Myocyte (in vitro differentiated cells): ENCODE data around the gene PCDHB6. TPM values are rescaled to one million over a fixed set of nuclear protein-coding genes. Genes with fewer than 3 reads are reported as not detected.
"Not testable (repeated sequence)": the region's sequence is repeated elsewhere in the genome, so short reads cannot be mapped to it uniquely, and the experiment has no call there.

ENCODE experiments used
- DNase-seq: peaks from one replicate; pipeline ENCODE4 v3.0.0-alpha.2; 2012; ENCODE audit warnings: low read depth
- total RNA-seq: library from RNA; depleted of rRNA; stranded (reverse); fragments of >200 nt; gene quantifications from 2 replicates; pipeline ENCODE4 v1.2.3, GENCODE V29; 2014

PCDHB6 gene
- total RNA-seq, 1 donor from 2014 or later, result 1.5 TPM

DNA sequence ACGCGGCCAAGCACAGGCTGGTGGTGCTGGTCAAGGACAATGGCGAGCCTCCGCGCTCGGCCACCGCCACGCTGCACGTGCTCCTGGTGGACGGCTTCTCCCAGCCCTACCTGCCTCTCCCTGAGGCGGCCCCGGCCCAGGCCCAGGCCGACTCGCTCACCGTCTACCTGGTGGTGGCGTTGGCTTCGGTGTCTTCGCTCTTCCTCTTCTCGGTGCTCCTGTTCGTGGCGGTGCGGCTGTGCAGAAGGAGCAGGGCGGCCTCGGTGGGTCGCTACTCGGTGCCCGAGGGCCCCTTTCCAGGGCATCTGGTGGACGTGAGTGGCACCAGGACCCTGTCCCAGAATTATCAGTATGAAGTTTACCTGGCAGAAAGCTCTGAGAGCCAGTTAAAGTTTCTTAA lies 8.0 kb downstream of the PCDHB6 start:
- DNase-seq, result not testable (repeated sequence)

GRCh38 chr5:141172381-141173204 lies 22.7 kb downstream of the PCDHB6 start, which contains the start of gene PCDHB7:
TSS of gene PCDHB7 (plus strand) at chr5:141172644. CDS start at chr5:141172836, 192 bp downstream.
- peak; percentile 82 for DNase-seq

- DNase-seq, result not testable (repeated sequence)
These were observed 24.6 kb downstream of the PCDHB6 start for GRCh38 chr5:141174291-141175104.

- DNase-seq, result no peak
These were observed 26.1 kb downstream of the PCDHB6 start for GRCh38 chr5:141175933-141176332.

GRCh38 chr5:141177577-141178191 lies 27.8 kb downstream of the PCDHB6 start, which contains the start of gene PCDHB8:
TSS of gene PCDHB8 (plus strand) at chr5:141177790. CDS start at chr5:141178035, 245 bp downstream.
- DNase-seq, result peak; percentile 27

- DNase-seq, result not testable (repeated sequence)
These were observed 29.5 kb downstream of the PCDHB6 start for GRCh38 chr5:141179371-141179770.

DNA sequence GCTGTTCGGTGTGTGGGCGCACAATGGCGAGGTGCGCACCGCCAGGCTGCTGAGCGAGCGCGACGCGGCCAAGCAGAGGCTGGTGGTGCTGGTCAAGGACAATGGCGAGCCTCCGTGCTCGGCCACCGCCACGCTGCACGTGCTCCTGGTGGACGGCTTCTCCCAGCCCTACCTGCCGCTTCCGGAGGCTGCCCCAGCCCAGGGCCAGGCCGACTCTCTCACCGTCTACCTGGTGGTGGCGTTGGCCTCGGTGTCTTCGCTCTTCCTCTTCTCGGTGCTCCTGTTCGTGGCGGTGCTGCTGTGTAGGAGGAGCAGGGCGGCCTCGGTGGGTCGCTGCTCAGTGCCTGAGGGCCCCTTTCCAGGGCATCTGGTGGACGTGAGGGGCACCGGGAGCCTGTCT lies 30.0 kb downstream of the PCDHB6 start:
- not testable (repeated sequence) for DNase-seq

- no peak for DNase-seq
These were observed 30.5 kb downstream of the PCDHB6 start for GRCh38 chr5:141180313-141180712.

DNA sequence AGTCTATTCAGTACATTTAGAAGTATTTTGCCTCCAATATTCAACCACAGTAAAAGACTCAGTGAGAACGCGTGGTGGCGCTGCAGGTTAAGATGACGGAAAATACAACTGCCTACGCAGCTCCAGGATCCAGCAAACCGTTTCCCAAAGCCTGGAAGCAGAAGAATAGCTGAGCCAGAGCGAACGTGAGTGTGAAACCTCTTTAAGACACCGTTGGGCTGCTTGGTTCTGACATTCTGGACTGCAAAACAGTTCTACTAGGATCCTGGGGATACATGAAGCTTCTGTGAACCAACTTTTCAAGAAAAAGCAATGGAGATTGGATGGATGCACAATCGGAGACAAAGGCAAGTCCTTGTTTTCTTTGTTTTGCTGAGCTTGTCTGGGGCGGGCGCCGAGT lies 32.4 kb downstream of the PCDHB6 start, which contains the start of gene PCDHB16:
Gene PCDHB16 (plus strand): TSS at position 140 of the 400 bp plus-strand sequence. CDS start 173 bp downstream, at position 313.
- peak; percentile 78 for DNase-seq

DNA sequence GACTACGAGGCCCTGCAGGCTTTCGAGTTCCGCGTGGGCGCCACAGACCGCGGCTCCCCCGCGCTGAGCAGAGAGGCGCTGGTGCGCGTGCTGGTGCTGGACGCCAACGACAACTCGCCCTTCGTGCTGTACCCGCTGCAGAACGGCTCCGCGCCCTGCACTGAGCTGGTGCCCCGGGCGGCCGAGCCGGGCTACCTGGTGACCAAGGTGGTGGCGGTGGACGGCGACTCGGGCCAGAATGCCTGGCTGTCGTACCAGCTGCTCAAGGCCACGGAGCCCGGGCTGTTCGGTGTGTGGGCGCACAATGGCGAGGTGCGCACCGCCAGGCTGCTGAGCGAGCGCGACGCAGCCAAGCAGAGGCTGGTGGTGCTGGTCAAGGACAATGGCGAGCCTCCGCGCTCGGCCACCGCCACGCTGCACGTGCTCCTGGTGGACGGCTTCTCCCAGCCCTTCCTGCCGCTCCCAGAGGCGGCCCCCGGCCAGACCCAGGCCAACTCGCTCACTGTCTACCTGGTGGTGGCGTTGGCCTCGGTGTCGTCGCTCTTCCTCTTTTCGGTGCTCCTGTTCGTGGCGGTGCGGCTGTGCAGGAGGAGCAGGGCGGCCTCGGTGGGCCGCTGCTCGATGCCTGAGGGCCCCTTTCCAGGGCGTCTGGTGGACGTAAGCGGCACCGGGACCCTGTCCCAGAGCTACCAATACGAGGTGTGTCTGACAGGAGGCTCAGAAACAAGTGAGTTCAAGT lies 34.4 kb downstream of the PCDHB6 start:
- not testable (repeated sequence) for DNase-seq

DNA sequence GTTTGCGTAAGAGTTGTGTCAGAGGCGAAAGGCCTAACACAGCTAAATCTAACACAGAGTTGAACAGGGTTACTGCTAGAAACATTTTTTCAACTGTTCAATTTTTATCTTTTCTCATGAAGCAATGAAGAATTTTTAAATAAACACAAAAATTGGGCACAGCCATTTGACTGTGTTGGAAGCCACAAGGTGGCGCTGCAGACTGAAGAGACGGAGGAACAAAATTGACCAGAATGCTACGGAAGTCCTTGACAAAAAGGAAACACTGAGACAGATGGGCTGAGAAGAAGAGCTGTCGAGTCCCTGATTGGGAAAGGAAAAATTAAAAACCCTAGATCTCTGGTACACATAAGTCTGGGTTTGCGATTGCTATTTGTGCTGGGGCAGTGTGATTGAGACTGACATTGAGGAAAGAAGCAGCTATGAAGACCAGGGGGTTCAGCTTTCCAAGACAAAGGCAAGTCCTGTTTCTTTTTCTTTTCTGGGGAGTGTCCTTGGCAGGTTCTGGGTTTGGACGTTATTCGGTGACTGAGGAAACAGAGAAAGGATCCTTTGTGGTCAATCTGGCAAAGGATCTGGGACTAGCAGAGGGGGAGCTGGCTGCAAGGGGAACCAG lies 37.1 kb downstream of the PCDHB6 start, which contains the start of gene PCDHB9:
Gene PCDHB9 (plus strand): TSS at position 265 of the 616 bp plus-strand sequence. CDS start 158 bp downstream, at position 423.
- no peak for DNase-seq

GRCh38 chr5:141188682-141189081 lies 38.8 kb downstream of the PCDHB6 start:
- DNase-seq, result not testable (repeated sequence)

- not testable (repeated sequence) for DNase-seq
These were observed 39.3 kb downstream of the PCDHB6 start for GRCh38 chr5:141189131-141189530.

GRCh38 chr5:141192110-141192725 lies 42.4 kb downstream of the PCDHB6 start, which contains the start of gene PCDHB10:
TSS of gene PCDHB10 (plus strand) at chr5:141192353. CDS start at chr5:141192553, 200 bp downstream.
- no peak for DNase-seq

GRCh38 chr5:141194332-141194731 lies 44.5 kb downstream of the PCDHB6 start:
- not testable (repeated sequence) for DNase-seq

DNA sequence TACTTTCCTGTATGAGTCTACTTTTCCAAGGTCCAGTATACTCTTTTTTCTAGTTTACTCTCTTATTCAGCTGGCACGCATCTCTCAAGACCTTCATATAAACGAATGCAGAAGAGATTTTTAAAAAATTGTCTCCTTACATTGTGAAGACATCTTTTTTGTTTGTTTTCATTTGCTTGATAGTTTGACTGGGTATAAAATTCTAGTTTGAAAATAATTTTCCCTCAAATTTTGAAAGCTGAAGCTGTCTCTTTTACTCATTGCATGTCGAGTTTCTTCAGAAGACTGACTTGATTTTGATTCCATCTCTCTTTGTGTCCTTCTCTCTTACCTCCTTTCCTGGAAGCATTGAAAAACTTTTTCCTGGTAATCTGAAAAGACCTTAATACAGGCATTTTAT lies 46.5 kb downstream of the PCDHB6 start:
- no peak for DNase-seq

GRCh38 chr5:141199359-141200235 lies 49.7 kb downstream of the PCDHB6 start, which contains the start of gene PCDHB11:
TSS of gene PCDHB11 (plus strand) at chr5:141199627. CDS start at chr5:141199775, 148 bp downstream.
- peak; percentile 23 for DNase-seq

DNA sequence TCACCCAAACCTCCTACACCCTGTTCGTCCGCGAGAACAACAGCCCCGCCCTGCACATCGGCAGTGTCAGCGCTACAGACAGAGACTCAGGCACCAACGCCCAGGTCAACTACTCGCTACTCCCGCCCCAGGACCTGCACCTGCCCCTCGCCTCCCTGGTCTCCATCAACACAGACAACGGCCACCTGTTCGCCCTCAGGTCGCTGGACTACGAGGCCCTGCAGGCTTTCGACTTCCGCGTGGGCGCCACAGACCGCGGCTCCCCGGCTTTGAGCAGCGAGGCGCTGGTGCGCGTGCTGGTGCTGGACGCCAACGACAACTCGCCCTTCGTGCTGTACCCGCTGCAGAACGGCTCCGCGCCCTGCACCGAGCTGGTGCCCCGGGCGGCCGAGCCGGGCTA lies 51.3 kb downstream of the PCDHB6 start:
- DNase-seq, result not testable (repeated sequence)
